HG03460 (cell line): ENCODE measurements around the gene RFX1.
"Not testable (repeated sequence)": the region's sequence is repeated elsewhere in the genome, so short reads cannot be mapped to it uniquely, and the experiment has no call there.

Experiments
- ATAC-seq: cut with Tn5 transposase; IDR thresholded peaks from one replicate; pipeline ENCODE4 v1.9.1; 2021; ENCODE audit not compliant: unreplicated experiment

RFX1 gene

GRCh38 chr19:13938301-13939064 lies 67.6 kb downstream of the RFX1 start, which contains the start of gene PODNL1:
Gene PODNL1, minus strand, starts transcription at chr19:13938417. Its CDS starts 236 bp downstream, at chr19:13938181.
- no peak for ATAC-seq

GRCh38 chr19:13937479-13938300 lies 68.4 kb downstream of the RFX1 start:
- ATAC-seq = no peak

- no peak for ATAC-seq
Measured at GRCh38 chr19:13935765-13936510, 70.2 kb downstream of the RFX1 start.

- no peak for ATAC-seq
Measured at GRCh38 chr19:13934785-13935109, 71.4 kb downstream of the RFX1 start.

- no peak for ATAC-seq
Measured at GRCh38 chr19:13932911-13933393, 73.2 kb downstream of the RFX1 start.

- no peak for ATAC-seq
Measured at GRCh38 chr19:13932149-13932637, 73.9 kb downstream of the RFX1 start.

- ATAC-seq = no peak
Measured at GRCh38 chr19:13931391-13932148, 74.5 kb downstream of the RFX1 start.

GRCh38 chr19:13930402-13930801 lies 75.7 kb downstream of the RFX1 start:
- ATAC-seq = no peak

GRCh38 chr19:13929956-13930355 lies 76.2 kb downstream of the RFX1 start:
- no peak for ATAC-seq

- ATAC-seq = no peak
Measured at GRCh38 chr19:13929340-13929739, 76.8 kb downstream of the RFX1 start.

GRCh38 chr19:13926715-13927114 lies 79.4 kb downstream of the RFX1 start:
- ATAC-seq = no peak

- ATAC-seq = no peak
Measured at GRCh38 chr19:13926010-13926409, 80.1 kb downstream of the RFX1 start.

GRCh38 chr19:13923194-13923987 lies 82.7 kb downstream of the RFX1 start:
- ATAC-seq = no peak

- not testable (repeated sequence) for ATAC-seq
Measured at GRCh38 chr19:13922118-13922517, 84.0 kb downstream of the RFX1 start.

GRCh38 chr19:13920940-13921747 lies 85.0 kb downstream of the RFX1 start:
- ATAC-seq = no peak

GRCh38 chr19:13920524-13920923 lies 85.6 kb downstream of the RFX1 start:
- ATAC-seq = no peak

- no peak for ATAC-seq
Measured at GRCh38 chr19:13918726-13919411, 87.3 kb downstream of the RFX1 start.

GRCh38 chr19:13917888-13918406 lies 88.2 kb downstream of the RFX1 start:
- ATAC-seq = no peak
